ENCODE results near the gene CPA4.

Gene CPA4

DNA sequence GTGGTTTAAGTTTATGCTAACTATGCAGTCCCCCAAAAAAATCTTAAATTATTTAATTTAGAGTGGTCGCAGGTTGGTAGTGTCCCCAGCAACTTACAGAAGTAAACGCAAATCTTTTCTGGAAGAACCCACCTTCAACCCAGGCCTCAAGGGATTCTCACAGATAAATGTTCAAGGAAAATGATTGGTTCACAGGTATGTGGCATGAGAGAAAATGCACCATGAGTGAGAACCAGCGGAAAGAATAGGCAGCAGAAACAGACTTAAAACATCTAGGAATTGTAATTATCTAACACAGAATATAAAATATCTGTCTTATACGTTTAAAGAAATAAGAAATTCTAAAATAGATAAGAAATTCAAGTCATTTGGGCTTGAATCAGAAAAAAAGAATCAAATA is 48.9 kb downstream of the CPA4 start:
- Histone ChIP-seq H3K9me3 (ENCODE audit: control insufficient read depth, low read length) (no peaks in the 10 kb centered on the region), H3K4me3 (ENCODE audit: low read length) (no peak overlapping the region), H3K4me1 (ENCODE audit: control insufficient read depth, insufficient read depth, low read length) (no peaks in the 10 kb centered on the region), H3K36me3 (ENCODE audit: control insufficient read depth, insufficient read depth, low read length) (no peaks in the 10 kb centered on the region), H3K27me3 (ENCODE audit: control insufficient read depth, insufficient read depth, low read length) (no peaks in the 10 kb centered on the region), H3K9ac (ENCODE audit: low read length) (no peak overlapping the region)

- Histone ChIP-seq H3K9ac (ENCODE audit: low read length) (no peak overlapping the region), H3K4me1 (ENCODE audit: control insufficient read depth, insufficient read depth, low read length) (no peaks in the 10 kb centered on the region), H3K4me3 (ENCODE audit: low read length) (no peak overlapping the region), H3K9me3 (ENCODE audit: control insufficient read depth, low read length) (no peaks in the 10 kb centered on the region), H3K36me3 (ENCODE audit: control insufficient read depth, insufficient read depth, low read length) (no peaks in the 10 kb centered on the region), H3K27me3 (ENCODE audit: control insufficient read depth, insufficient read depth, low read length) (no peaks in the 10 kb centered on the region)
Measured at GRCh38 chr7:130342701-130343380, 49.9 kb downstream of the CPA4 start.

GRCh38 chr7:130344271-130344866 is 51.4 kb downstream of the CPA4 start, which contains the start of gene CPA5:
Gene CPA5, plus strand, starts transcription at chr7:130344816. Its CDS starts 1,670 bp downstream, at chr7:130346486.
- H3K9ac ChIP-seq (ENCODE audit: low read length): no peak within 1 kb of the TSS
- no peaks in the 10 kb centered on the region for H3K9me3 ChIP-seq (ENCODE audit: control insufficient read depth, low read length)
- no peaks in the 10 kb centered on the region for H3K27me3 ChIP-seq (ENCODE audit: control insufficient read depth, insufficient read depth, low read length)
- no peaks in the 10 kb centered on the region for H3K4me1 ChIP-seq (ENCODE audit: control insufficient read depth, insufficient read depth, low read length)
- no peaks in the 10 kb centered on the region for H3K36me3 ChIP-seq (ENCODE audit: control insufficient read depth, insufficient read depth, low read length)
- H3K4me3 ChIP-seq (ENCODE audit: low read length): no peak within 1 kb of the TSS

- Histone ChIP-seq H3K4me3 (ENCODE audit: low read length) (no peak overlapping the region), H3K4me1 (ENCODE audit: control insufficient read depth, insufficient read depth, low read length) (no peaks in the 10 kb centered on the region), H3K9ac (ENCODE audit: low read length) (no peak overlapping the region), H3K27me3 (ENCODE audit: control insufficient read depth, insufficient read depth, low read length) (no peaks in the 10 kb centered on the region), H3K36me3 (ENCODE audit: control insufficient read depth, insufficient read depth, low read length) (no peaks in the 10 kb centered on the region), H3K9me3 (ENCODE audit: control insufficient read depth, low read length) (no peaks in the 10 kb centered on the region)
Measured at GRCh38 chr7:130345136-130345535, 52.2 kb downstream of the CPA4 start.

DNA sequence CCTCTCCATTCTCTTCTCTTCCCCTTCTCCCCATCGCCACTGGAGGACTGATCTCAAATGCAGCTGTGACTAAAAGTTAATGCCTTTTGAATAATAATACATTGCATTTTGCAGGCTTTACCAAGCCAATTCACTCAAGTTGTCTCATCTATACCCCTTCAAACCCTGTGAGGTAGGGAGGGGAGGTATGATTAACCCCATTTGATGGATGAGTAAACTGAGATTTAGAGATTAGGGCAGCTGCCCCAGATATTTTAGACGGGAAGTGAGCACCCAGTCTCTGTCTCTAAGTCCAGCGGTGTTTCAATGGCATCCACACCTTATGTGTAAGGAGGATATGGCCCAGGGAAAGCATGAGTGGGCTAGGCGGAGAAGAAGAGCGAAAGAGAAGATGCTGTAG is 52.8 kb downstream of the CPA4 start:
- Histone ChIP-seq H3K27me3 (ENCODE audit: control insufficient read depth, insufficient read depth, low read length) (no peaks in the 10 kb centered on the region), H3K4me1 (ENCODE audit: control insufficient read depth, insufficient read depth, low read length) (no peaks in the 10 kb centered on the region), H3K9me3 (ENCODE audit: control insufficient read depth, low read length) (no peaks in the 10 kb centered on the region), H3K9ac (ENCODE audit: low read length) (no peak overlapping the region), H3K36me3 (ENCODE audit: control insufficient read depth, insufficient read depth, low read length) (no peaks in the 10 kb centered on the region), H3K4me3 (ENCODE audit: low read length) (no peak overlapping the region)

GRCh38 chr7:130346177-130346905 is 53.4 kb downstream of the CPA4 start:
- Histone ChIP-seq H3K9ac (ENCODE audit: low read length) (no peak overlapping the region), H3K27me3 (ENCODE audit: control insufficient read depth, insufficient read depth, low read length) (no peaks in the 10 kb centered on the region), H3K4me1 (ENCODE audit: control insufficient read depth, insufficient read depth, low read length) (no peaks in the 10 kb centered on the region), H3K4me3 (ENCODE audit: low read length) (no peak overlapping the region), H3K36me3 (ENCODE audit: control insufficient read depth, insufficient read depth, low read length) (no peaks in the 10 kb centered on the region), H3K9me3 (ENCODE audit: control insufficient read depth, low read length) (no peaks in the 10 kb centered on the region)

DNA sequence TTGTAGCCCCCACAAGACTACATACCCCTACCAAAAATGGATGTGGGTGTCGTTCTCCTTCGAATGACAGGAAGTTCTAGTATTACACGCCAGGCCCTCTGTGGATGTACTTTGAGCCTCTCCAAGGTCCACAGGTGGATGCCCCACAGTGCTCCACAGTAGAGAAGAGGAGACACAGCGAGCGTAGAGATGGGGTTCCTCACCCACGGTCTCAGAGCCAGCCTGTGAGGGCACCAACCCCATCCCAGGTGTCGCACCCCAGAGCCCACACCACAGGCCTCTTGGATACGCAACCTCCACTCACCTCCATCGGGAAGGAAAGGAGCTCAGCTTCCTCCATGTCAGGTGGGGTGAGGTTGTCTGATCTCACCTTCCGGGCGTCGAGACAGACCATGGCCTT is 54.0 kb downstream of the CPA4 start:
- Histone ChIP-seq H3K36me3 (ENCODE audit: control insufficient read depth, insufficient read depth, low read length) (no peaks in the 10 kb centered on the region), H3K27me3 (ENCODE audit: control insufficient read depth, insufficient read depth, low read length) (no peaks in the 10 kb centered on the region), H3K4me1 (ENCODE audit: control insufficient read depth, insufficient read depth, low read length) (no peaks in the 10 kb centered on the region), H3K9ac (ENCODE audit: low read length) (no peak overlapping the region), H3K9me3 (ENCODE audit: control insufficient read depth, low read length) (no peaks in the 10 kb centered on the region), H3K4me3 (ENCODE audit: low read length) (no peak overlapping the region)

DNA sequence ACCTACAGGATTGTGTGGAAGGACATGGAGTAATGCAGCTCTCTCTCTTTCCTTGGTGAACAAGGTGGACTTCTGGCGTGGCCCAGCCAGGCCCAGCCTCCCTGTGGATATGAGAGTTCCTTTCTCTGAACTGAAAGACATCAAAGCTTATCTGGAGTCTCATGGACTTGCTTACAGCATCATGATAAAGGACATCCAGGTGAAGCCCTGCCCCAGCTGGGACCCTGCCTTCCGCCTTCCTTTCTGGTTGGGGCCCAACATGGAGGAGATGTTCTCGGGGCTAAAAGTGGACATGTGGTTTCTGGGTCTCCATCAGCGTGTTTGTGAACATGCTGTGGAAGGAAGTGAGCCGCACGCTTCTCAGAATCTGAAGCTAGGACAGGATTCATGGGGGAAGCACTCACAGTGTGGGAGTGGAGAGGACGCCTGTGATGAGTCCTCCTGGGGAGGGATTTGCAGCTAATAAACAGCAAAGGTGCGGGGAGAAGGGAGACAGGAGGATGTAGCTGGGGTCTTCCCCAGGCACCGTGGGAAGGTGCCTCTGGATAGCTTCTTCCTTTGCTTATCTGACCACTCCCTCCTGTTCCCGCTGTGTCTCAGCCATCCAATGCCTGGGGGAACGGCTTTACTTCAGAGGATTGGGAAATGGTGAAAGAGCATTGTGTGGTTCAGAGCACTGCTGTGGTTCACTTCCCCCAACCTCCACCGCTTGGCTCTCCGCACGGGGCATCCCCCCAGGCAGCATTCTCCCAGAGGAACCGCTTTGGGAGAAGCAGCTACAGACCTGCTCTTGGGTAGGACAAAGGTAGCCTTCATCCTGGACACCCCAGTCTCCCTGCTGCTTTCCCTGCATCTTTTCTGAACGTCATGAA is 57.2 kb downstream of the CPA4 start:
- Histone ChIP-seq H3K9me3 (ENCODE audit: control insufficient read depth, low read length) (no peaks in the 10 kb centered on the region), H3K4me1 (ENCODE audit: control insufficient read depth, insufficient read depth, low read length) (no peaks in the 10 kb centered on the region), H3K9ac (ENCODE audit: low read length) (no peak overlapping the region), H3K4me3 (ENCODE audit: low read length) (no peak overlapping the region), H3K36me3 (ENCODE audit: control insufficient read depth, insufficient read depth, low read length) (no peaks in the 10 kb centered on the region), H3K27me3 (ENCODE audit: control insufficient read depth, insufficient read depth, low read length) (no peaks in the 10 kb centered on the region)

DNA sequence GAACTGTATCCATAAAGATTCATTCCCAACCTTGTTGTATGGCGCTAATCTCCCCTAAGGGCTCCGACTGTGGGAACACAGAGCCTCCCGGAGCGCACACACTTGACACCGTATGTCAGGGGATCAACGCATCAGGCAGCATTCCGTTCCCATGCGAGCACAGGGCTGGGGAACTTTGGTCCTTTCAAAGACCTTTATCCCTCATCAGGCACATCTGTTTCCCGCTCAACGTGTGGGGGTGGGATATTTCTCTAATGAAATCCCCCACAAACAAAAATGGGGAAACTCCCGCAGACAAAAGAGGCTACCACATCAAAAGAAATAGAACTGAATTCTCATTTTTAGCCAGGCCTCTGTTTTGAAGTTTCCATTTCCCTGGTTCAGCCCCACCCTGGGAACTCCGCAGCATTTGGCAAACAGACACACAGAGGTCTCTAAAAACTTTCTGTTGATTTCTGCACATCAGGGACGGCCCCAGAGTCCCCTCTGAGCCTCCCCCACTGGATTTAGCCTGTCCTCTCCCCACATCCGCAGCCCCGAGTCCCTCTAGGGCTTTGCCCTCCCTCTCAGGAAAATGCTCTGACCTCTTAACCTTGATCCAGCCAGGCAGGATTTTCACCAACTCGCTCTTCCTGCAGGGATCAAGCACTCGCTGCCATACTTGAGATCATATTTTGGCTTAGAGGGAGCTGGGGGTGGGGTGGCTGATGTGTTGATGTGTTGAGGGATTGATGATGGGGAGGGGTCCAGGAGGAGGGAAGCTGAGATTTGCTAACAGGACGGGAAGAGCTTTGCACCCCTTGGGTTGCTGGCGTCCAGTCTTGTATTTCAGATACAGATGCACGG is 58.2 kb downstream of the CPA4 start:
- Histone ChIP-seq H3K27me3 (ENCODE audit: control insufficient read depth, insufficient read depth, low read length) (no peaks in the 10 kb centered on the region), H3K36me3 (ENCODE audit: control insufficient read depth, insufficient read depth, low read length) (no peaks in the 10 kb centered on the region), H3K9ac (ENCODE audit: low read length) (no peak overlapping the region), H3K9me3 (ENCODE audit: control insufficient read depth, low read length) (no peaks in the 10 kb centered on the region), H3K4me3 (ENCODE audit: low read length) (no peak overlapping the region), H3K4me1 (ENCODE audit: control insufficient read depth, insufficient read depth, low read length) (no peaks in the 10 kb centered on the region)

GRCh38 chr7:130351791-130352090 is 58.8 kb downstream of the CPA4 start:
- no peaks in the 10 kb centered on the region for H3K36me3 ChIP-seq (ENCODE audit: control insufficient read depth, insufficient read depth, low read length)
- H3K9me3 ChIP-seq (ENCODE audit: control insufficient read depth, low read length): no peaks in the 10 kb centered on the region
- H3K4me3 ChIP-seq (ENCODE audit: low read length): no peak overlapping the region
- no peak overlapping the region for H3K9ac ChIP-seq (ENCODE audit: low read length)
- H3K27me3 ChIP-seq (ENCODE audit: control insufficient read depth, insufficient read depth, low read length): no peaks in the 10 kb centered on the region
- H3K4me1 ChIP-seq (ENCODE audit: control insufficient read depth, insufficient read depth, low read length): no peaks in the 10 kb centered on the region

Data from mucosa of stomach (tissue), 1 donor.